ENCODE results near the gene OR1J1. TPM values are rescaled to one million over a fixed set of nuclear protein-coding genes. Genes with fewer than 3 reads are reported as not detected.

OR1J1 gene
- total RNA-seq, 1 donor from 2014 or later: not detected

DNA sequence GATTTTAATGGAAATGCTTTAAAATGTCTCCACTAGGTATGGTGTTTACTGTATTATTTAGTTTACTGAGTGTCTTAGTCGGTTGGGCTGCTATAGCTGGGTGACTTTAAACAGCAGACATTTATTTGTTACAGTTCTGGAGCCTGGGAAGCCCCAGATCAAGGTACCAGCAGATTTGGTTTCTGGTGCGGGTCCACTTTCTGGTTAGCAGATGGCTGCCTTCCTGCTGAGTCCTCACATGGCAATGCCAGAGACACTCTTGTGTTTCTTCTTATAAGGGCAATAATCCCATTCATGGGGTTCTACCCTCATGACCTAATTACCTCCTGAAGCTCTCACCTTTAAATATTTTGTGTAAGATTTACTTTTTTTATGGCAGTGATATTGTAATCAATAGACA lies 40.5 kb upstream of the OR1J1 start:
- peaks cover 17% of the 10 kb centered on the region for H3K27me3 Mint-ChIP-seq (ENCODE audit: low read depth)
- H3K4me1 Mint-ChIP-seq: no peaks in the 10 kb centered on the region
- H3K27ac Mint-ChIP-seq (ENCODE audit: unreplicated experiment): no peak overlapping the region
- peaks cover 8% of the 10 kb centered on the region for H3K9me3 Mint-ChIP-seq
- H3K4me3 Mint-ChIP-seq: no peak overlapping the region
- TF ChIP-seq, protein P1, sequence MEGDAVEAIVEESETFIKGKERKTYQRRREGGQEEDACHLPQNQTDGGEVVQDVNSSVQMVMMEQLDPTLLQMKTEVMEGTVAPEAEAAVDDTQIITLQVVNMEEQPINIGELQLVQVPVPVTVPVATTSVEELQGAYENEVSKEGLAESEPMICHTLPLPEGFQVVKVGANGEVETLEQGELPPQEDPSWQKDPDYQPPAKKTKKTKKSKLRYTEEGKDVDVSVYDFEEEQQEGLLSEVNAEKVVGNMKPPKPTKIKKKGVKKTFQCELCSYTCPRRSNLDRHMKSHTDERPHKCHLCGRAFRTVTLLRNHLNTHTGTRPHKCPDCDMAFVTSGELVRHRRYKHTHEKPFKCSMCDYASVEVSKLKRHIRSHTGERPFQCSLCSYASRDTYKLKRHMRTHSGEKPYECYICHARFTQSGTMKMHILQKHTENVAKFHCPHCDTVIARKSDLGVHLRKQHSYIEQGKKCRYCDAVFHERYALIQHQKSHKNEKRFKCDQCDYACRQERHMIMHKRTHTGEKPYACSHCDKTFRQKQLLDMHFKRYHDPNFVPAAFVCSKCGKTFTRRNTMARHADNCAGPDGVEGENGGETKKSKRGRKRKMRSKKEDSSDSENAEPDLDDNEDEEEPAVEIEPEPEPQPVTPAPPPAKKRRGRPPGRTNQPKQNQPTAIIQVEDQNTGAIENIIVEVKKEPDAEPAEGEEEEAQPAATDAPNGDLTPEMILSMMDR (conservative IDR thresholded peaks at IDR 0.05): no peak
- no peak for DNase-seq (ENCODE audit: low read depth, low spot score)
- no peaks in the 10 kb centered on the region for H3K36me3 Mint-ChIP-seq (ENCODE audit: low read depth)

DNA sequence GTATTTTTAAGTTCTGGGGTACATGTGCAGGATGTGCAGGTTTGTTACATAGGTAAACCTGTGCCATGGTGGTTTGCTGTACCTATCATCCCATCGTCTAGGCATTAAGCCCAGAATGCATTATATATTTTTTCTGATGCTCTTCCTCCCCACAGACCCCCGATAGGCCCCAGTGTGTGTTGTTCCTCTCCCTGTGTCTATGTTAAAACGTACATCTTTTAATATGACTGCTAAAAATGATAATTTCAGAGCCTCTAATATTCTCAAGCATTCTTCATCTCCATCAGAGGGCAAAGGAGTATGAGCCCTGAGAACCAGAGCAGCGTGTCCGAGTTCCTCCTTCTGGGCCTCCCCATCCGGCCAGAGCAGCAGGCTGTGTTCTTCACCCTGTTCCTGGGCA lies 32.8 kb upstream of the OR1J1 start, which contains the start of gene OR1J2:
OR1J2 (plus strand) TSS at position 301 of the 400 bp plus-strand sequence; CDS start at position 301, 0 bp downstream.
- no peak within 1 kb of the TSS for H3K4me3 Mint-ChIP-seq
- H3K27me3 Mint-ChIP-seq (ENCODE audit: low read depth): peaks cover 57% of the 10 kb centered on the region
- H3K27ac Mint-ChIP-seq (ENCODE audit: unreplicated experiment): no peak within 1 kb of the TSS
- DNase-seq (ENCODE audit: low read depth, low spot score): no peak
- H3K36me3 Mint-ChIP-seq (ENCODE audit: low read depth): no peaks in the 10 kb centered on the region
- H3K9me3 Mint-ChIP-seq: peaks cover 3% of the 10 kb centered on the region
- H3K4me1 Mint-ChIP-seq: no peaks in the 10 kb centered on the region
- TF ChIP-seq, protein P1 (conservative IDR thresholded peaks at IDR 0.05): no peak

DNA sequence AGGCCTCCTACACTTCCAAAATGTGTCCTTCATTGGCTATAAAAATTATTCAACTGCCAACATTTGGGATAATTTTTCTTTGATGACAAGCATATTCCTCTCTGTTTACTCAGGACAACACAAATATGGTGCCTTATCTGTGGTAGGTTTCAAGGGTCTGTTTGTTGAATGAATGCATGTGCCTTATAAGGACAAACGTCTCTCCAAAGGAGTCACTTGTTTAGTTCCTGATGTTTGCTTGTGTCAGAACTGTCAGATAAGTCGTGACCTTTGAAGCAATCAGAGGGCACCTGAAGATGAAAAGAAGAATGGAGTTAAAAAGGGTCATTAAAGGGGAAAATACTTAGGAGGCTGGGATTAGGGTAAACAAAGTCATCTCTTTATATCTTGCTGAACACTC lies 29.2 kb upstream of the OR1J1 start:
- H3K4me3 Mint-ChIP-seq: no peak overlapping the region
- peaks cover 47% of the 10 kb centered on the region for H3K27me3 Mint-ChIP-seq (ENCODE audit: low read depth)
- no peak overlapping the region for H3K27ac Mint-ChIP-seq (ENCODE audit: unreplicated experiment)
- DNase-seq (ENCODE audit: low read depth, low spot score): no peak
- no peaks in the 10 kb centered on the region for H3K4me1 Mint-ChIP-seq
- peaks cover 4% of the 10 kb centered on the region for H3K9me3 Mint-ChIP-seq
- TF ChIP-seq, protein P1 (conservative IDR thresholded peaks at IDR 0.05): no peak
- no peaks in the 10 kb centered on the region for H3K36me3 Mint-ChIP-seq (ENCODE audit: low read depth)

DNA sequence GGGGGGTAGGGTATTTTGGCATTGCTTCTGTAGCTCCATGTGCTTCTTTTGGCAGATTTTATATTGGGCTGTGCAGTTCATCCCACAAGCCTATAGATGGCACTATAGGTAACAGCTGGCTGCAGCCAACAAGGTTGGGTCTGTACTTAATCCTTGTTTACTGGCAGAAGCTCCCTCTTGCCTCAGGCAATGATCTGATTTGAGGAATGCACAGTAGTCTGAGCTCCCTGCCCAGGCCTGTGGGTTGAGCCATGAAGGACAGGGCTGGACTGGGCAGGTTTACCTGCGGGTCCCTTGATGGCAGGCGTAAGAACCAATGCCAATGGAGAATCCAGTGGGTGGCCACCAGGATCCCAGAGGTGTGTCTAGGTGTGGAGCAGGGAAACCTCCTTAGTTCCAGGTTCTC lies 21.2 kb upstream of the OR1J1 start:
- no peaks in the 10 kb centered on the region for H3K36me3 Mint-ChIP-seq (ENCODE audit: low read depth)
- TF ChIP-seq, protein P1 (conservative IDR thresholded peaks at IDR 0.05): peak; percentile 69
- H3K4me3 Mint-ChIP-seq: no peak overlapping the region
- H3K4me1 Mint-ChIP-seq: no peaks in the 10 kb centered on the region
- H3K27ac Mint-ChIP-seq (ENCODE audit: unreplicated experiment): no peak overlapping the region
- peaks cover 6% of the 10 kb centered on the region for H3K9me3 Mint-ChIP-seq
- peaks cover 47% of the 10 kb centered on the region for H3K27me3 Mint-ChIP-seq (ENCODE audit: low read depth)
- DNase-seq (ENCODE audit: low read depth, low spot score): no peak

DNA sequence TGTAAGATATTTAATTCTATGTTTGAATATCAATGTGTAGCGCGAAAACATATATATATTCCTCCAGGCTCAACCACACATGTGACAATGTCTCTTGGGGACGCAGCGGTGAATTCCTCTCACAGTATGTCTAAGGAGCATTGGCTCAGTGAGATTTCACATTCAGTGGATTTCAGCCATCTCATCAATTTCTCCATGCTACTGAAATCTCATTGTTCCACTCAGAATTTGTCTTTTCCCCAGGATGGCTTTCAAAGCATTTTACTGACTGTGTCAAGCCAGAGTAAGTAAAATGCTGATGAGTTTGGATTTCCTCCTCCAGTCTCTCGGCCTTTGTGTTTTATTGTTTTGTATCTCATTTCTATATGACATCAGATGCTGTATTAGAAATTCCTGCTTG lies 1.3 kb upstream of the OR1J1 start:
- no peak for DNase-seq (ENCODE audit: low read depth, low spot score)
- TF ChIP-seq, protein P1 (conservative IDR thresholded peaks at IDR 0.05): no peak
- H3K36me3 Mint-ChIP-seq (ENCODE audit: low read depth): no peaks in the 10 kb centered on the region
- peaks cover 70% of the 10 kb centered on the region for H3K27me3 Mint-ChIP-seq (ENCODE audit: low read depth)
- H3K27ac Mint-ChIP-seq (ENCODE audit: unreplicated experiment): no peak overlapping the region
- no peaks in the 10 kb centered on the region for H3K9me3 Mint-ChIP-seq
- no peaks in the 10 kb centered on the region for H3K4me1 Mint-ChIP-seq
- H3K4me3 Mint-ChIP-seq: no peak overlapping the region

DNA sequence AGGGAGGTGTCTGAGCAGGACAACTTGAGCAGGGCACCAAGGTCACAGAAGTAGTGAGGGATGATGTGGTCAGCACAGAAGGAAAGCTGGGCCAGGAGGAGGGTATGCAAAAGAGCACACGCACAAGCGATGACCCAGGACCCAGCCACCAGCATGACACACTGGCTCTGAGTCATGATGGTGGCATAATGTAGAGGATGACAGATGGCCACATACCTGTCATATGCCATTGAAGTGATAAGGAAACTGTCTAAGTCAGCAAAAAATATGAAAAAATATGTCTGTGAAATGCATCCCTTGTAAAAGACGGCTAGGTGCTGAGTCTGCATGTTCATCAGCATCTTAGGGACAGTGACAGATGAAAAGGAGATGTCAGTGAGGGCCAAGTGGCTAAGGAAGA lies 380 bp downstream of the OR1J1 start:
- no peaks in the 10 kb centered on the region for H3K36me3 Mint-ChIP-seq (ENCODE audit: low read depth)
- H3K4me3 Mint-ChIP-seq: no peak overlapping the region
- DNase-seq (ENCODE audit: low read depth, low spot score): no peak
- H3K9me3 Mint-ChIP-seq: no peaks in the 10 kb centered on the region
- no peaks in the 10 kb centered on the region for H3K4me1 Mint-ChIP-seq
- H3K27me3 Mint-ChIP-seq (ENCODE audit: low read depth): peaks cover 82% of the 10 kb centered on the region
- TF ChIP-seq, protein P1 (conservative IDR thresholded peaks at IDR 0.05): no peak
- H3K27ac Mint-ChIP-seq (ENCODE audit: unreplicated experiment): no peak overlapping the region
